Choroid plexus epithelial cell (primary cell): ENCODE measurements around the gene FNIP1.
"Not testable (repeated sequence)": the region's sequence is repeated elsewhere in the genome, so short reads cannot be mapped to it uniquely, and the experiment has no call there.

Experiments used
- DNase-seq: peaks from one replicate; pipeline ENCODE4 v3.0.0-alpha.2; 2010; ENCODE audit warnings: low read depth
- H3K4me3 ChIP-seq: 2 replicates; pipeline ENCODE4 v1.5.1; 2011; ENCODE audit warnings: low read depth, mild to moderate bottlenecking, control low read depth, low read length, moderate library complexity
- TF ChIP-seq, protein P1 (sequence below): conservative IDR thresholded peaks from 2 replicates; pipeline ENCODE4 v1.5.1; 2011; ENCODE audit warnings: low read depth, mild to moderate bottlenecking, control low read depth, inconsistent platforms, low read length, moderate library complexity

FNIP1 gene

DNA sequence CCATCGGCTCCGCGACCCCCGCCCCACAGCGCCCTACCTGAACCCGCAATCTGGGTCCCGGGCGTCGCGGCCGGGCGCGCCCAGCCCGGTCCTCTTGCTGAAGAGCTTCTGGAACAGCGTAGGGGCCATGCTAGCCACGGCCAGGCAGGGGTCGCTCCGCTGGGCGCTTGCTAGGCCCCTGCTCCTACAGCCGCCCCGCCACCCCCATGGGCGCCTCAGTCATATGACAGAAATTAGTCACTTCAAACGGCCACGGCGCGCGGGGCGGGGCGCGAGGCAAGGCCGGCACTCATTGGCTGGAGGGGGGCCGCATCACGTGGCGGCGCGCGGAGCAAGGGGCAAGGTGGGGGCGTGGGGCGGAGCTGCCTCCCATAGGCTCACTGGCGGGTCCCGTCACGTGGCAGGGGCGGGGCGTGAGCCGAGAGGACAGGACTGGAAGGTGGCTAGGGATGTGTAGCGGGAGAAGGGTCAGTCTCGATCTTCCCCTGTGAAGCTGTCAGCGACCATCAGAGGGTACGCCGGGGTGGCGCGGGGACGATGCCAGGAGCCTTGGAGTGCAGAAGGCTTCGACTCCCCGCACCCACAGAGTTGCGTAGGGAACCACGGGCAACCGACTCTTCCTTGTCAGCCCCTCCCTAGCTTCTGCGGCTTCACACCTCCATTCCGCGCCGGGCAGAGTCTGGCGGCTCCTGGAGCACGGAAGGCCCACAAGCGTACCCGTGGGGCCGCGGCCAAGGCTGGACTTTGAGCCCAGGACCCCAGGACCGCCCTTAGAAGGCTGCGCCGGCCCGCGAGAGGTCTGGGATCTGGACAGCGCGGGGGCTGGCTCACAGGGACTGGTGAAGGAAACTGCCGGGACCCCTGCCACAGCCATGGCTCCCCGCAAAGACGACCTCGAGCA lies at the start of gene FNIP1:
Gene FNIP1 (minus strand): TSS at position 225 of the 901 bp plus-strand sequence. CDS start 96 bp downstream, at position 129.
- TF ChIP-seq, protein P1, sequence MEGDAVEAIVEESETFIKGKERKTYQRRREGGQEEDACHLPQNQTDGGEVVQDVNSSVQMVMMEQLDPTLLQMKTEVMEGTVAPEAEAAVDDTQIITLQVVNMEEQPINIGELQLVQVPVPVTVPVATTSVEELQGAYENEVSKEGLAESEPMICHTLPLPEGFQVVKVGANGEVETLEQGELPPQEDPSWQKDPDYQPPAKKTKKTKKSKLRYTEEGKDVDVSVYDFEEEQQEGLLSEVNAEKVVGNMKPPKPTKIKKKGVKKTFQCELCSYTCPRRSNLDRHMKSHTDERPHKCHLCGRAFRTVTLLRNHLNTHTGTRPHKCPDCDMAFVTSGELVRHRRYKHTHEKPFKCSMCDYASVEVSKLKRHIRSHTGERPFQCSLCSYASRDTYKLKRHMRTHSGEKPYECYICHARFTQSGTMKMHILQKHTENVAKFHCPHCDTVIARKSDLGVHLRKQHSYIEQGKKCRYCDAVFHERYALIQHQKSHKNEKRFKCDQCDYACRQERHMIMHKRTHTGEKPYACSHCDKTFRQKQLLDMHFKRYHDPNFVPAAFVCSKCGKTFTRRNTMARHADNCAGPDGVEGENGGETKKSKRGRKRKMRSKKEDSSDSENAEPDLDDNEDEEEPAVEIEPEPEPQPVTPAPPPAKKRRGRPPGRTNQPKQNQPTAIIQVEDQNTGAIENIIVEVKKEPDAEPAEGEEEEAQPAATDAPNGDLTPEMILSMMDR: no peak
- DNase-seq: peak; percentile 98
- H3K4me3 ChIP-seq: peak within 1 kb of the TSS; percentile 94

DNA sequence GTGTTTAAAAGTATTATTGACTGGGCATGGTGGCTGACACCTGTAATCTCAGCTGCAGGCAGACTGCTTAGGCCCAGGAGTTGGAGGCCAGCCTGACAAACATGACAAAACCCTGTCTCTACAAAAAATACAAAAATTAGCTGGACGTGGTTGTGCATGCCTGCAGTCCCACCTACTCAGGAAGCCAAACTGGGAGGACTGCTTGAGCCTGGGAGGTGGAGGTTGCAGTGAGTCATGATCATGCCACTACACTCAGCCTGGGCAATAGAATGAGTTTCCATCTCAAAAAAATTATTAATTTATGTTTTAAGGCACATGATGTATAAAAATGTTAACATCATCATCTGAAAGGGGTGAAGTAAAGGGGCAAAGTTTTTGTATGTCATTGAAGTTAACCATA lies 49.7 kb upstream of the FNIP1 start:
- peak; percentile 11 for DNase-seq
- TF ChIP-seq, protein P1: no peak
- H3K4me3 ChIP-seq: no peak overlapping the region

DNA sequence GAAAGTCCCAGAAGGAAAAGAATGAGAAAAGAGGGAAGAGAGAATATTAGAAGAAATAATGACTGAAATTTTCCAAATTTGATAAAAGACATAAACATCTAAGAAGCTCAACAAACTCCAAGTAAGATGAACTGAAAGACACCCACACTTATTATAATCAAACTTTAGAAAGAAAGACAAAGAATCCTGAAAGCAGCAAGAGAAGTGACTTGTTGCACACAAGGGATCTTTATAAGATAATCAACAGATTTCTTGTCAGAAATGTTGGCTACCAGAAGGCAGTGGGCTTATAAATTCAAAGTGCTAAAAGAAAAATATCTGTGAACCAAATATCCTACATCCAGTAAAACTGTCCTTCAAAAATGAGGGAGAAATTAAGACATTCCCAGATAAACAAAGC lies 49.0 kb upstream of the FNIP1 start:
- TF ChIP-seq, protein P1: no peak
- no peak for DNase-seq
- H3K4me3 ChIP-seq: no peak overlapping the region

DNA sequence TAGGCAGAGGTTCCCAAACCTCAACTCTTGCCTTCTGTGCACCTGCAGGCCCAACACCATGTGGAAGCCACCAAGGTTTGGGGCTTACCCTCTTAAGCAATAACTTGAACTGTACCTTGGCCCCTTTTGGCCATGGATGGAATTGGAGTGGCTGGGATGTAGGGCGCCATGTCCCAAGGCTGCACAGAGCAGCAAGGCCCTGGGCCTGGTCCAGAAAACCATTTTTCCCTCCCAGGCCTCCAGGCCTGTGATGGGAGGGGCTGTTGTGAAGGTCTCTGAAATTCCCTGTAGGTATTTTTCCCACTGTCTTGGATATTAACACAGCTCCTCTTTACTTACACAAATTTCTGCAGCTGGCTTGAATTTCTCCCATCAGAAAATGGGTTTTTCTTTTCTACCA lies 46.2 kb upstream of the FNIP1 start:
- not testable (repeated sequence) for H3K4me3 ChIP-seq, DNase-seq

DNA sequence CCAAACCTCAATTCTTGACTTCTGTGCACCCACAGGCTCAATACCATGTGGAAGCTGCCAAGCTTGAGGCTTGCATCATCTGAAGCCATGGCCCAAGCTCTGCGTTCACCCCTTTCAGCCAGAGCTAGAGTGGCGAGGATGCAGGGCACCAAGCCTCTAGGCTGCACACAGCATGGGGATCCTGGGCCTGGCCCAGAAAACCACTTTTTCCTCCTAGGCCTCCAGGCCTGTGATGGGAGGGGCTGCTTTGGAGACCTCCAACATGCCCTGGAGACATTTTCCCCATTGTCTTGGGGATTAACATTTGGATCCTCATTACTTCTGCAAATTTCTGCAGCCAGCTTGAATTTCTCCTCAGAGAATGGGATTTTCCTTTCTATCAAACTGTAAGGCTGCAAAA lies 35.9 kb upstream of the FNIP1 start:
- not testable (repeated sequence) for H3K4me3 ChIP-seq, DNase-seq

DNA sequence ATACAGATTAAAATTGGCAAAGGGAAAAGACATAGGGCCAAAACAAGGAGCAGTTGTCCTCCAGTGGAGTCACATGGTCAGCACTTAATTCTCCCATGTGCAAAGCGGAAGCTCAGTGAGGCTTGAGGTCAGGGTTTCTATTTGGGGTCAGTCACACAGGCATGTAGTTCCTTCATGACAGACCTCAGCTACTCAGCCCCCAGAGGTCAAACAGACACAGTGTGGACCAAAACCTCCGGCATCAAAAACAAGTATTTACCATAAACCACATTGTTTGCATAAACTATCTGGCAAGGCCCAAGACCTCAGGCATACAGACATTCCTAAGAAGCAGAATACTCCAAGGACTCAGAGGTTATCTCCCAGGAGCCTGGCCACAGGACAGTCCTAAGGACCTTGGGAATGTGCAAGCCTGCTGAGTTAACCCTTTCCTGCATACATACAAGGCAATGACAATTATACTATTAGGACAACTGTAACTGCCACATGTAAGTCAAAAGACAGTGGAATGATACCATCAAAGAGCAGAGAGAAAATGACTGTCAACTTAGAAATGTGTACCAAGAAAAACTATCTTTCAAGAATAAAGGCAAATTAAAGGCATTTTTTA lies 28.7 kb upstream of the FNIP1 start:
- no peak for DNase-seq
- TF ChIP-seq, protein P1: no peak
- H3K4me3 ChIP-seq: no peak overlapping the region

DNA sequence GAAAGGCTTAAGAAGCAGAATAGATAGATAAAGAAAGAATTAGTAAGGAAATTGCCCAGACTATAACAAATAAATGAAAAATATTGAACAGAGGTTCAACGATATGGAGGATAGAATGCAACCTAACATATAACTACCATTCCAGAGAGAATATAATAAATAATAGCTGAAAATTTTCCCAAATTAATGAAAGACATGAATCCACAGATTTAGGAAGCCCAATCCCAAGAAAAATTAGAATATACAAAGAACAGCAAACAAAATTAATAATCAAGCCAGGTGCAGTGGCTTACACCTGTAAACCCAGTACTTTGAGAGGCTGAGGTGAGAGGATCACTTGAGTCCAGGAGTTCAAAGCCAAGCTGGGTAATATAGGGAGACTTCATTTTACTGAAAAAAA lies 27.8 kb upstream of the FNIP1 start:
- DNase-seq: no peak
- TF ChIP-seq, protein P1: no peak

DNA sequence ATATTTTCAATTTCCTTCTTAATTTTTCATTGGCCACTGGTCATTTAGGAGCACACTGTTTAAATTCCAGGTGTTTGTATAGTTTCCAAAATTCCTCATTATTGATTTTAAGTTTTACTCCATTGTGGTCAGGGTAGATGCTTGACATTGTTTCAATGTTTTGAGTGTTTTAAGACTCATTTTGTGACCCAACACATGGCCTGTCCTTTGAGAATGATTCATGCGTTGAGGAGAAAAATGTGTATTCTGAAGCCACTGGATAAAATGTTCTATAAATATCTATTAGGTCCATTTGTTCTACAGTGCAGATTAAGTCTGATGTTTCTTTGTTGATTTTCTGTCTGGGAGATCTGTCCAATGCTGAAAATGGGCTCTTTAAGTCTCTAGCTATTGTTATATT lies 24.4 kb upstream of the FNIP1 start:
- TF ChIP-seq, protein P1: no peak
- DNase-seq: peak; percentile 39
- no peak overlapping the region for H3K4me3 ChIP-seq

More for the DNA sequence above, 27.8 kb upstream of the FNIP1 start:
- no peak overlapping the region for H3K4me3 ChIP-seq
